Keratinocyte (primary cell): Measurements from ENCODE around the gene C1orf232. TPM values are rescaled to one million over a fixed set of nuclear protein-coding genes. Genes with fewer than 3 reads are reported as not detected.
A peak's percentile ranks its signal among the peaks of the same experiment; 100 is the strongest.

ENCODE experiments used
- DNase-seq: peaks from one replicate; pipeline ENCODE4 v3.0.0-alpha.2; 2011; ENCODE audit warnings: low read depth, missing footprints, low spot score
- FAIRE-seq: peaks from 2 replicates; lab custom pipeline; 2011; peaks lifted over from hg19 to GRCh38; lab: Jason Lieb, UNC
- H2AFZ ChIP-seq: 2 replicates; pipeline ENCODE4 v1.6.0; 2012; ENCODE audit warnings: low read length, control low read depth, inconsistent platforms; ENCODE audit not compliant: control insufficient read depth
- H3K27ac ChIP-seq: 2 replicates; pipeline ENCODE4 v1.5.1; 2011; ENCODE audit warnings: low read length; ENCODE audit not compliant: control insufficient read depth, insufficient read depth
- H3K27me3 ChIP-seq: 3 replicates; pipeline ENCODE4 v1.6.0; 2011; ENCODE audit warnings: low read length; ENCODE audit not compliant: control insufficient read depth, insufficient read depth; ENCODE audit errors: extremely low read depth
- H3K36me3 ChIP-seq, 2 experiments: 2 replicates in 1 of 2; 3 replicates in 1 of 2; pipeline ENCODE4 v1.5.1; 2011; ENCODE audit warnings: low read length in 2 of 2, mild to moderate bottlenecking in 1 of 2; ENCODE audit not compliant: control insufficient read depth in 2 of 2, insufficient read depth in 2 of 2; ENCODE audit errors: extremely low read depth in 1 of 2
- H3K4me1 ChIP-seq: 3 replicates; pipeline ENCODE4 v1.5.1; 2011; ENCODE audit warnings: low read length; ENCODE audit not compliant: control insufficient read depth, insufficient read depth; ENCODE audit errors: extremely low read depth
- H3K4me2 ChIP-seq: 3 replicates; pipeline ENCODE4 v1.6.0; 2011; ENCODE audit warnings: low read depth, low read length; ENCODE audit not compliant: control insufficient read depth, insufficient read depth; ENCODE audit errors: extremely low read depth
- H3K4me3 ChIP-seq, 3 experiments: fragments of 200-600 bp in 1 of 3; sonication (generic) in 1 of 3; 2 replicates in 2 of 3; 3 replicates in 1 of 3; pipeline ENCODE4 v1.5.1; 2011 to 2016; ENCODE audit warnings: low read length in 3 of 3, mild to moderate bottlenecking in 3 of 3, control low read depth in 2 of 3, inconsistent platforms in 1 of 3, low read depth in 1 of 3, mixed read lengths in 1 of 3, mixed run types in 1 of 3, moderate library complexity in 1 of 3; ENCODE audit not compliant: control insufficient read depth in 2 of 3, insufficient read depth in 2 of 3; ENCODE audit errors: extremely low read depth in 1 of 3
- H3K79me2 ChIP-seq: 2 replicates; pipeline ENCODE4 v1.6.0; 2012; ENCODE audit warnings: low read length; ENCODE audit not compliant: control insufficient read depth, insufficient read depth
- H3K9ac ChIP-seq: 3 replicates; pipeline ENCODE4 v1.6.0; 2011; ENCODE audit warnings: low read length; ENCODE audit not compliant: control insufficient read depth, insufficient read depth; ENCODE audit errors: extremely low read depth
- H3K9me1 ChIP-seq: 3 replicates; pipeline ENCODE4 v1.6.0; 2011; ENCODE audit warnings: low read length; ENCODE audit not compliant: control insufficient read depth, insufficient read depth; ENCODE audit errors: extremely low read depth
- H3K9me3 ChIP-seq: 2 replicates; pipeline ENCODE4 v1.5.1; 2012; ENCODE audit warnings: low read depth, low read length; ENCODE audit not compliant: control insufficient read depth
- H4K20me1 ChIP-seq: 3 replicates; pipeline ENCODE4 v1.6.0; 2011; ENCODE audit warnings: low read length; ENCODE audit not compliant: control insufficient read depth, insufficient read depth; ENCODE audit errors: extremely low read depth
- CTCF ChIP-seq, 3 experiments: IDR thresholded peaks in 1 of 3; conservative IDR thresholded peaks in 1 of 3; optimal IDR thresholded peaks in 1 of 3; 2 replicates in 2 of 3; 3 replicates in 1 of 3; pipeline versions ENCODE3 to v1.5.1; 2011; ENCODE audit warnings: low read length in 3 of 3, mild to moderate bottlenecking in 3 of 3, moderate library complexity in 2 of 3, control low read depth in 1 of 3, inconsistent platforms in 1 of 3; ENCODE audit not compliant: insufficient read depth in 2 of 3; ENCODE audit errors: extremely low read depth in 1 of 3
- EZH2 ChIP-seq: IDR thresholded peaks from one replicate; pipeline ENCODE4 v1.6.1; 2012; ENCODE audit warnings: inconsistent platforms, mild to moderate bottlenecking, low read length, moderate library complexity
- dilution Hi-C: fragments of 300-500 bp; cut with MboI; formaldehyde crosslinking; loops from one replicate; pipeline ENCODE4 v1.7.0; 2020; ENCODE audit warnings: low sequenced_read_pairs; ENCODE audit not compliant: extremely low pct_ligation_motif_present
- polyA plus RNA-seq, 5 experiments: library from polyadenylated mRNA; depleted of rRNA in 3 of 5; stranded (reverse) in 3 of 5; stranded (forward) in 1 of 5; unstranded in 1 of 5; fragments of >200 nt; gene quantifications; 1 replicate in 1 of 5; 2 replicates in 3 of 5; 3 replicates in 1 of 5; pipeline versions ENCODE4 v1.2.1 to v1.2.3, GENCODE V29; 2011 to 2012; ENCODE audit warnings: missing spikeins in 2 of 5, low read depth in 1 of 5, low replicate concordance in 1 of 5

The C1orf232 gene
- polyA plus RNA-seq, 1 donor (not counting 4 experiments of a cell fraction or from before 2014, with no cell fraction given): not detected

GRCh38 chr1:26191739-26192138, 23.0 kb upstream of the C1orf232 start:
- Histone ChIP-seq H3K9ac (no peak overlapping the region), H3K27ac (no peak overlapping the region), H3K4me3 (no peak overlapping the region), H3K9me3 (no peaks in the 10 kb centered on the region), H3K36me3 (peaks cover 18 to 19% of the 10 kb centered on the region in 2 experiments), H2AFZ (no peak overlapping the region), H3K9me1 (no peaks in the 10 kb centered on the region), H4K20me1 (no peaks in the 10 kb centered on the region), H3K79me2 (no peaks in the 10 kb centered on the region), H3K4me2 (no peak overlapping the region), H3K4me1 (no peaks in the 10 kb centered on the region), H3K27me3 (no peaks in the 10 kb centered on the region)
- DNase-seq (no peak), FAIRE-seq (no peak)
- TF ChIP-seq CTCF (optimal IDR thresholded peaks at IDR 0.05 in 1 of 3, IDR thresholded peaks at IDR 0.05 in 1 of 3, conservative IDR thresholded peaks at IDR 0.05 in 1 of 3; ENCODE audit: extremely low read depth in 1 of 3, insufficient read depth in 2 of 3, low read length in 3 of 3) (no peak), EZH2 (no peak)
- dilution Hi-C loops: no loop called here

DNA sequence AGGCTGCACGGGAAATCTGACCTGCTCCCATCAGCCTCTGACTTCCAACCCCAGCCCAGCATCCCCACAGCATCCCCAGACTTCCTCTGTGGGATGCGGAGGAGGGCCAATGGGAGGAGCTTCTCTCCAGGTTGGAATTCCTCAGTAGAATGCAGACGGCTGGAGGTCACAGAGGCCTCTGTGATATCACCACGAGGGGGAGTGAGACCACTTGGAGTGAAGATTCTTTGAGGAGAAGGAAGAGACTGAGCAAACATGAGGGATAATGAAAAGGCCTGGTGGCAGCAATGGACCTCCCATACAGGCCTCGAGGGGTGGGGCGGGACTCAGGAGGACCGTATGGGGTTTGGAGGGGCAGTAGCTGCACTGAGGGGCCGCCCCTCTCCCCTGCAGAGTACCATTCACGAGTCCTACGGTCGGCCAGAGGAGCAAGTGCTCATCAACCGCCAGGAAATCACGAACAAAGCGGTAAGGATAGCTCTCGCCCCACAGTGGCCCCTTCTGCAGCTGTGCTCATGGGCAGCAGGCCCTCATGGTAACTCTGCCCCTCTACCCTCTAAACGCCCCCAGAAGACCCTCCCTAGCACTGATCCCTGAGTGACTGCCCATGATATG, 21.7 kb upstream of the C1orf232 start, which contains the start of gene CATSPER4:
CATSPER4 (plus strand) TSS at position 230 of the 615 bp plus-strand sequence; CDS start at position 256, 26 bp downstream.
- dilution Hi-C loops: no loop called here
- Histone ChIP-seq H3K4me1 (no peaks in the 10 kb centered on the region), H3K27me3 (no peaks in the 10 kb centered on the region), H3K4me3 (no peak within 1 kb of the TSS), H3K9me3 (no peaks in the 10 kb centered on the region), H3K27ac (no peak within 1 kb of the TSS), H3K79me2 (no peaks in the 10 kb centered on the region), H4K20me1 (no peaks in the 10 kb centered on the region), H3K4me2 (no peak within 1 kb of the TSS), H2AFZ (no peak within 1 kb of the TSS), H3K36me3 (peaks cover 18 to 23% of the 10 kb centered on the region in 2 experiments), H3K9ac (no peak within 1 kb of the TSS), H3K9me1 (no peaks in the 10 kb centered on the region)
- no peak for DNase-seq
- TF ChIP-seq CTCF (optimal IDR thresholded peaks at IDR 0.05 in 1 of 3, IDR thresholded peaks at IDR 0.05 in 1 of 3, conservative IDR thresholded peaks at IDR 0.05 in 1 of 3; ENCODE audit: extremely low read depth in 1 of 3, insufficient read depth in 2 of 3, low read length in 3 of 3) (peak in 2 of 3 experiments; percentile 11 to 22), EZH2 (no peak)
- no peak for FAIRE-seq
